ENCODE data around the gene FANCI.

Gene FANCI

GRCh38 chr15:89333011-89333860 is 89.5 kb downstream of the FANCI start:
- DNase-seq (ENCODE audit: low spot score) = no peak

- DNase-seq (ENCODE audit: low spot score) = no peak
Measured at GRCh38 chr15:89333959-89334509, 90.3 kb downstream of the FANCI start.

- peak; percentile 99 for DNase-seq (ENCODE audit: low spot score)
Measured at GRCh38 chr15:89334510-89335297, 90.9 kb downstream of the FANCI start, which contains the start of gene POLG. Gene POLG (minus strand): TSS chr15:89334824. CDS start chr15:89333754, 1,070 bp downstream.

GRCh38 chr15:89335298-89336041 is 91.7 kb downstream of the FANCI start:
- DNase-seq (ENCODE audit: low spot score) = peak; percentile 42

- no peak for DNase-seq (ENCODE audit: low spot score)
Measured at GRCh38 chr15:89338036-89338435, 94.3 kb downstream of the FANCI start.

GRCh38 chr15:89340573-89340972 is 96.8 kb downstream of the FANCI start:
- no peak for DNase-seq (ENCODE audit: low spot score)

- DNase-seq (ENCODE audit: low spot score) = no peak
Measured at GRCh38 chr15:89341316-89342005, 97.7 kb downstream of the FANCI start.

- DNase-seq (ENCODE audit: low spot score) = no peak
Measured at GRCh38 chr15:89342840-89343239, 99.1 kb downstream of the FANCI start.

- DNase-seq (ENCODE audit: low spot score) = no peak
Measured at GRCh38 chr15:89345248-89345647, 101.5 kb downstream of the FANCI start.

- DNase-seq (ENCODE audit: low spot score) = no peak
Measured at GRCh38 chr15:89346516-89347231, 102.9 kb downstream of the FANCI start.

- no peak for DNase-seq (ENCODE audit: low spot score)
Measured at GRCh38 chr15:89349206-89349558, 105.4 kb downstream of the FANCI start.

- DNase-seq (ENCODE audit: low spot score) = no peak
Measured at GRCh38 chr15:89352476-89352875, 108.7 kb downstream of the FANCI start.

GRCh38 chr15:89353991-89354390 is 110.2 kb downstream of the FANCI start:
- DNase-seq (ENCODE audit: low spot score) = no peak

GRCh38 chr15:89356634-89357298 is 113.0 kb downstream of the FANCI start:
- peak; percentile 59 for DNase-seq (ENCODE audit: low spot score)

GRCh38 chr15:89358435-89358754 is 114.6 kb downstream of the FANCI start:
- DNase-seq (ENCODE audit: low spot score) = no peak

- DNase-seq (ENCODE audit: low spot score) = peak; percentile 63
Measured at GRCh38 chr15:89358755-89359439, 115.1 kb downstream of the FANCI start.

GRCh38 chr15:89359471-89360293 is 115.9 kb downstream of the FANCI start:
- no peak for DNase-seq (ENCODE audit: low spot score)

- DNase-seq (ENCODE audit: low spot score) = peak; percentile 46
Measured at GRCh38 chr15:89360294-89360971, 116.7 kb downstream of the FANCI start.
